Fibroblast of lung (primary cell): ENCODE data around the gene SMARCD1.

Experiments used
- CTCF ChIP-seq, 2 donors: IDR thresholded peaks in 1 of 2; conservative IDR thresholded peaks in 1 of 2; 1 replicate in 1 of 2; 2 replicates in 1 of 2; pipeline ENCODE4 v1.5.1; 2011 to 2012; ENCODE audit warnings: low read length in 2 of 2, control low read depth in 1 of 2, inconsistent platforms in 1 of 2, low read depth in 1 of 2, mild to moderate bottlenecking in 1 of 2
- EZH2 ChIP-seq: IDR thresholded peaks from 2 replicates; pipeline ENCODE4 v1.5.1; 2012; ENCODE audit warnings: low read length, control low read depth, mild to moderate bottlenecking; ENCODE audit errors: missing control alignments

DNA sequence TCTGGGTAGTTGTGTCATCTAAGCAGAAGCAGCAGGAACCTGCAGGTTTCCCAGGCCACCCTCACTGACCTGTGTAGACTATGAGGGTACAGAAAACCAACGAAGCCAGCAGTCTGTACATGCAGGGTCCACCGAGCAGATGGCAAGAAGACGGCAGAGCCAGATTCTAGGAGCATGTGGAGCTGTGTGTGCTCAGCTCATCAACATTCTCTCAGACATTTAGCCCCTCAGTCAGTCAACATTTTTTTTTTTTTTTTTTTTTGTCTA lies 35.1 kb upstream of the SMARCD1 start:
- TF ChIP-seq CTCF (conservative IDR thresholded peaks at IDR 0.05 in 1 of 2, IDR thresholded peaks at IDR 0.05 in 1 of 2; ENCODE audit: low read depth in 1 of 2, low read length in 2 of 2) (no peak), EZH2 (no peak)
